ENCODE measurements around the gene TPO.
"Not testable (repeated sequence)": the region's sequence is repeated elsewhere in the genome, so short reads cannot be mapped to it uniquely, and the experiment has no call there.

Gene TPO

DNA sequence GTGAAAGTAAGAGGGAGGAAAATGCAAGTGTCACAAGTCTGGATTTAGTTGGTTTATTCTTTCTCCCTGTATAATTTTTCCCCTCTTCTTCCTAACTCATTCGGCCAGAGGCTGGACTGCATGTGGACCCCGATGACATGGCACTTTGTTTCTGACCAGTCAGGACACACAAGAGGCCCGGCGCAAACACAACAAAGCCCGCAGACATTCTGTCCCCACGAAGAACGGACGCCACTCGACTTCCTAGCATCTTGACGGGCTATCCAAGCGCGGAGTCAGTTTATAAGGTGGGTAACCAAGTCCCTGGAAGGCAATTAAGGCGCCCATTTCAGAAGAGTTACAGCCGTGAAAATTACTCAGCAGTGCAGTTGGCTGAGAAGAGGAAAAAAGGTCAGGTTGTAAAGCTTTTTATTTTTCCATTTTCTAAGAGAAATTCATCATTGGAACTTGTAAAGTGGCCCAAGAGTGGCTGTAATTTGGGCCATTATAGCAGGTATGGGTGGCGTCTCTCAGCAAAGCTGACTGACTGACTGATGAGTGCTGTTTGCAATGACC lies at the start of gene TPO:
TPO (plus strand) TSS at position 308 of the 555 bp plus-strand sequence. CDS start 946 bp downstream, outside the sequence.
- no peak for DNase-seq (ENCODE audit: low read depth in 2 of 2, low spot score in 1 of 2)

DNA sequence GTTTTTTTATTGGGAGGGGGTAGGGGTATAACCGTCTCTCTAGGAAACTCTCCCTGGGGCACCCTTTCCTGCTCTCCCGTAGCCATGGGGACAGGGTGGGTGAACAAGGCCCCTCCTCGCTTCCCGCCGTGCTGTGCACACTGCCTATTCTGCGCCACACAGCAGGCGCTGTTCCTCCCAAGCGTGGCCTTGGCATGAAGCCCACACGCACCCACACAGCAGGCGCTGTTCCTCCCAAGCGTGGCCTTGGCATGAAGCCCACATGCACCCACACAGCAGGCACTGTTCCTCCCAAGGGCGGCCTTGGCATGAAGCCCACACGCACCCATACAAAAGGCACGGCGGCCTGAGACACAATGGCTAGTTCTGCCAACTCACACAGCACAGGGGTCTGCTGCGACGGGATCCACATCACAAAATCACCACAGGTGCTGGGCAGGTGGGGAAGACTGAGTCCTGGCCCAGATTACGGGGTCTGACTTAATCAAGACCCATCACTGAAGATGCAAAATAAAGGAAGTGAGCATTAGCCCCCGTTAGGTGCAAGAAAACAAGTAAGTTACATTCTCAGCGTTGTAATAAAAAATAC lies 46.6 kb upstream of the TPO start:
- DNase-seq (ENCODE audit: low read depth in 2 of 2, low spot score in 1 of 2), result no peak

DNA sequence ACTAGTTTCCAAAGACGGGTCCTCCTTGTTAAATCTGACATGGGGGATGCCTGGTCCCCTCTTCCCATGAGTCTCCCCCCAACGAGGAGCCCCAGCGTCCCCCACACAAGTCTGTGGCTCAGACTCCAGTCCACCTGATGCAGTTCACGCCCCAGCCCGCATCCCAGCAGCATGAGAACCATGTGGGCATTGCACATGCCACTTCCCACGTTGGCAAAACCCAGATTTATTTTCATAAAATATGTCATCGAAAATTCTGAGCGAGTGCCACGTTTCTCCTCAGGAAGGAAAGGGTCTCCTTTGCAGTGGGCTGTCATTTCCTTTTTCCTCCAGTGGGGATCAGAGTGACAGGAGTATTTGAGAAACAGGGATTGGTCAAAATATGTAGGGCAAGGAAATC lies 45.7 kb upstream of the TPO start:
- DNase-seq (ENCODE audit: low read depth in 2 of 2, low spot score in 1 of 2), result no peak

- DNase-seq (ENCODE audit: low read depth in 2 of 2, low spot score in 1 of 2), result no peak
Measured at GRCh38 chr2:1369905-1370304, 43.4 kb upstream of the TPO start.

- no peak for DNase-seq (ENCODE audit: low read depth in 2 of 2, low spot score in 1 of 2)
Measured at GRCh38 chr2:1370461-1370860, 42.8 kb upstream of the TPO start.

DNA sequence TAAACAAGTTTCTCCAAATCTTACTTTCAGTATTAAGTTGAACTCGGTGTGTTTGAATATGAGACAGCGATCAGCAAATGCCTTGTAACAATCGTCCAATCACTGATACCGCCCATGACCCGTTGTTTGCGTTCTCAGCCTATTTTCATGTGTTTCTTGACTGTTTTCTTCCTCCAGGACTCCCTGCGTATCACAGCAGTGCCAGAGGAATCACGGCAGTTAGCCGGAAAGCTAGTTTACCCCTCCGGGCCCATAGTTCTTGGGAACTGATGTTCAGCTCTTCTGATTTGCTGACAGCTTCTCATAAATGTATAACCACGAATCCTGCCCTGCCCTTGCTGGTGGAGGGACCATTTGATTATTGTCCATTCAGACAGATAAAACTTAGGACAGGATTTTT lies 42.2 kb upstream of the TPO start:
- no peak for DNase-seq (ENCODE audit: low read depth in 2 of 2, low spot score in 1 of 2)

DNA sequence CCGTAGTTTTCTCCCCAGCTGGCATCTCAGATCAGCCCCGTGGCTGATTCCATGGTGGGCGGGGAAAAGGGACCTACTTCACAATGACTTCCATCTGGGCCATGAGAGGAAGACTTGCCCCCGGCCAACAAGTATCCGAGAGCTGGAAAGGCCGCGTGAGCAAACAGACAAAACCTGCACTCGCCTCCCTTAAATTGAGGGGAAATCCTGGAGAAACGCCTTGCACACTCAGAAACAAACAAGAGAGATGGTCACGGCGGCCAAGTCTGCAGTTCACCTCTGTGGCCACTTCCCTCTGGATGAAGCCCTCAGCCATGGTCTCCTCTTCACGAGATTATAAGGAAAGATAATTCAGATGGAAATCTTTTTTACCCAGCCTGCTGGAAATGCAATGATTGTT lies 39.4 kb upstream of the TPO start:
- no peak for DNase-seq (ENCODE audit: low read depth in 2 of 2, low spot score in 1 of 2)

DNA sequence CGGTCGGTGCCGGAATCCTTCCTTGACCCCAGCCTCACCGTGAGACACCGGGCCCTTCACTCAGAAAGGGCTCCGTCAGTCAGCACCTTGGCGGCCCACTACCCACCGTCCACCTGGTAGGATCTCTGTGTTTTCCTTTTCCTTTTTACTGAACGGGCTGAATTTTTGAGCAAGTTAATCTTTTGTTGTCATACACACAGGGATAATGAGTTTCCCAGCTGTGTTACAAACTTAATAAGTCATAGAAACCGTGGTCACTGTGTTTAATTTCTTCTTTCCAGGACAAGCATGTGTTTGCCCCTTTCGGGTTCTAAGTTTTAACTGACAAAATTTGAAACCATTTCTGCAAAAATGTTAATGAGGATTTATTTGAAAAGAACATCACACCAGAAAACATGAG lies 39.0 kb upstream of the TPO start:
- no peak for DNase-seq (ENCODE audit: low read depth in 2 of 2, low spot score in 1 of 2)

- DNase-seq (ENCODE audit: low read depth in 2 of 2, low spot score in 1 of 2), result no peak
Measured at GRCh38 chr2:1375794-1376193, 37.5 kb upstream of the TPO start.

GRCh38 chr2:1377473-1377872 lies 35.8 kb upstream of the TPO start:
- no peak for DNase-seq (ENCODE audit: low read depth in 2 of 2, low spot score in 1 of 2)

DNA sequence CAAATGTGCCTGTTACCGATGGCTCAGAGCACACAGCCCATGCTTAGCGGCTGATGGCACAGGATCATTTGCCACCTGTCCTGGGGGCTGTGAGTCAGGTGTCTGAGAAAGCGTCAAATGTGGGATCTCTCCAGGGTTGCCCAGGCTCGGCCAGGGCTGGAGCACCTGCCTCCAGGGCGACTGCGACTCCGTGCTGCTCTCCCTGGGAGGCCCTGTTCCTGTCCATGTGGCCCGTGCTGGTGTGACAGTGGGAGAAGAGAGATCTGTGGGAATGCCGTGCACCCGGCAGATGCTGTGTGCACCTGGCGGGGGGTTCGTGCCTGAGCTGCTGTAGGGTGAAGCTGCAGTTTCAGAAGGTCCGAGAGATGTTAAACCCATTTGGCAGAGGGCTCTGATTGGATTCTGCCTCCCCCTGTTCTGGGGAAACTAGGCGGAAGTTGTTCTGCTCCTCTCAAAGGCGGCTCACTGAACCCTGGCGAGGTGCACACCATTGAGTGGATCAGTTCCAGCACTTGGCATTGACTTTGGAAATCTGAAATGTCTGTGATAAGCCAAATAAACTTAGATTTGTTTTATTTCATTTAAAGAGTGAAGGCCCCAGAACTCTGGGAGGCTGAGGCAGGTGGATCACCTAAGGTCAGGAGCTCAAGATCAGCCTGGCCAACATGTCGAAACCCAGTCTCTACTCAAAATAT lies 34.7 kb upstream of the TPO start:
- DNase-seq (ENCODE audit: low read depth in 2 of 2, low spot score in 1 of 2), result no peak

DNA sequence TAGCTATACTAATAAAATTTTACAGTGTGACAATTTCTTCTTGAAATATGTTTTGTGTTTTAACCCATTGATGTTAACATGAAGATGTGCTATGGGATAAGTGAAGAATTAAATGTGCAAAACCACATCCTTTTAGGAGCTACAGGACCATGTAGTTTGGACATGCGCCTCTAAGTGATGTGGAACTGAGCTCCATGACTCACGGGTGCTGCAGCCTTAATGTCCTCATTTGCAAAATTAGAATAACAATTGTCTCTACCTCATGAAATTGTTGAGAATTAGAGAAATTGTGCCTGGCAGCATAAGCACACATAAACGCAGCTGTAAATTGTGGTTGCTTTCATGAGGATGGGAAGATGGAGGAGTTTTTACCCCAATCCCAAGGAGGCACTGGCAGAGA lies 31.6 kb upstream of the TPO start:
- DNase-seq (ENCODE audit: low read depth in 2 of 2, low spot score in 1 of 2), result no peak

DNA sequence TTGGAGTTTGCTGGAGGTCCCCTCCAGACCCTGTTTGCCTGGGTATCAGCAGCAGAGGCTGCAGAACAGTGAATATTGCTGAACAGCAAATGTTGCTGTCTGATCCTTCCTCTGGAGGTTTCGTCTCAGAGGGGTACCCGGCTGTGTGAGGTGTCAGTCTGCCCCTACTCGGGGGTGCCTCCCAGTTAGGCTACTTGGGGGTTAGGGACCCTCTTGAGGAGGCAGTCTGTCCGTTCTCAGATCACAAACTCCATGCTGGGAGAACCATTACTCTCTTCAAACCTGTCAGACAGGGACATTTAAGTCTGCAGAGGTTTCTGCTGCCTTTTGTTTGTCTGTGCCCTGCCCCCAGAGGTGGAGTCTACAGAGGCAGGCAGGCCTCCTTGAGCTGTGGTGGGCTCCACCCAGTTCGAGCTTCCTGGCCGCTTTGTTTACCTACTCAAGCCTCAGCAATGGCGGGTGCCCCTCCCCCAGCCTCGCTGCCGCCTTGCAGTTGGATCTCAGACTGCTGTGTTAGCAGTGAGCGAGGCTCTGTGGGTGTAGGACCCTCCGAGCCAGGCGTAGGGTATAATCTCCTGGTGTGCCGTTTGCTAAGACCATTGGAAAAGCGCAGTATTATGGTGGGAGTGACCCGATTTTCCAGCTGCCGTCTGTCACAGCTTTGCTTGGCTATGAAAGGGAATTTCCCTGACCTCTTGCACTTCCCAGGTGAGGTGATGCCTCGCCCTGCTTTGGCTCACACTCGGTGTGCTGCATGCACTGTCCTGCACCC lies 25.1 kb upstream of the TPO start:
- DNase-seq (ENCODE audit: low read depth in 2 of 2, low spot score in 1 of 2), result not testable (repeated sequence)

DNA sequence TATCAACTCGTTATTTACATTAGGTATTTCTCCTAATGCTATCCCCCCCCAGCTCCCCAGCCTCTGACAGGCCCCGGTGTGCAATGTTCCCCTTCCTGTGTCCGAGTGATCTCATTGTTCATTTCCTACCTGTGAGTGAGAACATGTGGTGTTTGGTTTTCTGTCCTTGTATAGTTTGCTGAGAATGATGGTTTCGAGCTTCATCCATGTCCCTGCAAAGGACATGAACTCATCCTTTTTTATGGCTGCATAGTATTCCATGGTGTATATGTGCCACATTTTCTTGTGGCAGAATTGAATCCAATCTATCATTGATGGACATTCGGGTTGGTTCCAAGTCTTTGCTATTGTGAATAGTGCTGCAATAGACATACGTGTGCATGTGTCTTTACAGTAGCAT lies 23.1 kb upstream of the TPO start:
- DNase-seq (ENCODE audit: low read depth in 2 of 2, low spot score in 1 of 2), result not testable (repeated sequence)

GRCh38 chr2:1393321-1393720 lies 19.9 kb upstream of the TPO start:
- DNase-seq (ENCODE audit: low read depth in 2 of 2, low spot score in 1 of 2), result no peak

DNA sequence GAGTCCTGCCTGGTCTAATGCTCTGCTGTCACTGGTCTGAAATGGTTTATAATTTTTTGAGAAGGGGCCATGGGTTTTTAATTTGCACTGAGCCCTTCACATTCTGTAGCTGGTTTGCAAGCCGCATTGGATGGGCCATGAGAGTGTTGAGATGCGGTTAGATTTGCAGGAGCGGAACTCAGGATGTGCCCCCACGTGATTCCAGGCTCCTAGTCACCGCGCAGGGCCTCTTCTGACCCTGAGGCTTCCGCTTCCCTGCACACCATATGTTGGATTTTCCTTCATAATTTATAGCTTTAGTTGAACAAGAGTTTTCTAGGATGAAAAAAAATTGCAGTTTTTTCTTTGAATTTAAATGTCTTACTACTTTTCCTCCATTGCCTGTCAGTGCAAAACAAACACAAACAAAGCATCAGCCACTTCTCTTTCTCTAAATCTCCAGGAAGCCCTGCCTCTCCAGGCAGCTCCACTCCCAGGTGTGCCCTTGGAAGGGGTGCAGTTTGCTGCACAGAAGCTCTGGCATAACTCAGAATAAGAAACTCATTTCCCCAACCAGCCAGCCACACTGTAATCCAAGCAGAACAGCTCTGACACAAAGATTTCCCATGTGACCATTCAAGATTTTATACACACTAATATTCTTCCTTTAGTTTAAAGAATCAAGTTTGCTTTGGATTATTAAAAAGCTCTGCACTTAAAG lies 18.4 kb upstream of the TPO start:
- DNase-seq (ENCODE audit: low read depth in 2 of 2, low spot score in 1 of 2), result no peak

DNA sequence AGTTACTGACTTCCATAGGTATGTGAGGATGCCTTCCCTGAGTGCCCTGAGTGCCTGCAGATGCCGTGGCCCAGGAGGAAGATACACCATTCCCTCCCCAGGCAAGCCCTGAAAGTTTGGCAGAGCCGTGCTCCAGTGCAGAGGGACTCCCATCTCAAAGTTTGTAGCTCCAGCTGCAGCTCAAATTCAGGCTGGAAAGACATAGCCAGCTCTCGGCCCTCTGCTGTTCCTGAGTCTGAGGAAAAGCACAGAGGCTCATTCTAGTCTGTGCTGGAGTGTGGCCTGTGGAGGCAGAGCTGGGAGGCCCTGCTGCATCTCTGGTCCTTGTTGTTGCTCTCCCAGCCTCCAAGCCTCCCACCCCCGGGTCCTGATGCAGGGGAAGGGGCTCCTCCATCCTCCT lies 15.9 kb upstream of the TPO start:
- no peak for DNase-seq (ENCODE audit: low read depth in 2 of 2, low spot score in 1 of 2)

GRCh38 chr2:1398191-1398590 lies 15.1 kb upstream of the TPO start:
- no peak for DNase-seq (ENCODE audit: low read depth in 2 of 2, low spot score in 1 of 2)

DNA sequence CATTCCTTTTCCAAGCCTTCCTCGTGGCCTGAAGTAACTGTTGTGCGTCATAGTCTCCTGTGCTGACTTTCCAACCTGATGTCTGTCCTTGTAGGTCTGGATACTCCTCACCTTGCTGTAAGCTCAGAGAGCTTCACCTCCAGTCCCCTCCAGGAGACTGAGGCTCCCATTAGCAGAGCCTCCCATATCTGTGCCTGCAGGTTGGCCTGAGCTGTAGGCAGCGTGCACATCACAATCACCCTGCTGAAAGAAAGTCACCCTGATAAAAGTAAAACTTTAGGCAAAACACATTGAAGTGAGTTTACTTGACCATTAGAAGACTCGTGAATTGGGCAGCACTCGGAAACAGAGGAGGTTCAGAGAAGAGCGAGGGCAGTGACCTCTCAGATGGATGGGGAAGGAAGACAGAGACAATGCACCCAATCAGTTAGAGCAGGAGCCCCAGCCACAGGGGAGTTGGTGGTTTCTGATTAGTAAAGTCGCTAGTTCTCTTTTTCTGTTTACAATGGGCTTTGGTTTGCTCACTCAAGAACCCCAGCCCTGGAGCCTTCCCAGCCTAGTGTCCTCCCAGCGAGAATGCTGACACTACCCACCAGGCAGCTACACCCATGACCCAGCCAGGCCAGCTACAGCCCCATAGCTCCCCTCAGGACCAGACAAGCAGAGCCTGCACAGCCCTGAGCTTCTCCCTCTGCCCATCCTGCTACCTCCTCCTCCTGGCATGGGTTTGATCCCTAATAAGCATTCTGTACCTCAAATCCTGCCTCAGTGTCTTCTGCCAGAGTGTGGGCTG lies 12.1 kb upstream of the TPO start:
- no peak for DNase-seq (ENCODE audit: low read depth in 2 of 2, low spot score in 1 of 2)

- no peak for DNase-seq (ENCODE audit: low read depth in 2 of 2, low spot score in 1 of 2)
Measured at GRCh38 chr2:1402064-1402463, 11.2 kb upstream of the TPO start.

DNA sequence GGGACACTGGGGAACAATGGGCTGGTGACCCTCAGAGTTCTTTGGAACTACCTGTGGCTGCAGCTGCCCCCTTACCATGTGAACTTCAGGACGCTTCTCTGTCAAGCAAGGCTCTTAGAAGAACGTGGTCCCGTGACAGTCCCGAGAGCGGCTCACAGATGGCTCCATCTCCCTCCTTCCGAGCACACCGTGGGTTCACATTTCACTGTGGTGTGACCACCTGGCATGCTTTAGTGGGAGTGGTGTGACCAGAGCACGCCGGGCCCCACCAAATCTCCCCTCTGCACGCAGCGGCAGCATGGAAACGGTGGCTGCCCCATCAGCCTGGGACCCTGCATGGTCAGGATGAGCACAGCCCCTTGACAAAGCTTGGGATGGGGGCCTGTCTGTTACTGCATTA lies 9.7 kb upstream of the TPO start:
- no peak for DNase-seq (ENCODE audit: low read depth in 2 of 2, low spot score in 1 of 2)
